Lower lobe of right lung (tissue), 2 donors: ENCODE data around the gene GARS1. TPM values are rescaled to one million over a fixed set of nuclear protein-coding genes. Genes with fewer than 3 reads are reported as not detected.
A peak's percentile ranks its signal among the peaks of the same experiment; 100 is the strongest.

Experiments
- ATAC-seq, 2 donors: fragments of 200-7000 bp; cut with Tn5 transposase; one replicate each; pipeline ENCODE4 v1.9.1; 2020 to 2022; ENCODE audit warnings: mild to moderate bottlenecking in 2 of 2, moderate library complexity in 2 of 2
- DNase-seq: peaks from one replicate; pipeline ENCODE4 v3.0.0-alpha.2; 2020
- H3K27ac ChIP-seq: fragments of 200-600 bp; one replicate; pipeline ENCODE4 v1.8.0; 2022
- H3K27me3 ChIP-seq: fragments of 200-600 bp; one replicate; pipeline ENCODE4 v1.8.0; 2022; ENCODE audit warnings: low read depth
- H3K36me3 ChIP-seq: fragments of 200-600 bp; one replicate; pipeline ENCODE4 v1.8.0; 2022; ENCODE audit warnings: mild to moderate bottlenecking
- H3K4me1 ChIP-seq: fragments of 200-600 bp; one replicate; pipeline ENCODE4 v1.8.0; 2022
- H3K4me3 ChIP-seq: fragments of 200-600 bp; one replicate; pipeline ENCODE4 v1.8.0; 2022; ENCODE audit warnings: mild to moderate bottlenecking
- H3K9me3 ChIP-seq: fragments of 200-600 bp; one replicate; pipeline ENCODE4 v1.8.0; 2022
- CTCF ChIP-seq: fragments of 200-600 bp; IDR thresholded peaks from one replicate; pipeline ENCODE4 v1.8.0; 2022; ENCODE audit warnings: antibody characterized with exemption, mild to moderate bottlenecking
- intact Hi-C: fragments of 100-400 bp; cut with DNase I; formaldehyde crosslinking; loops from one replicate; pipeline ENCODE4 v1.11.0; 2022
- total RNA-seq: library from RNA; stranded (reverse); fragmentation: NEBNext Ultra II Directional; extraction: Animal tissue kit (Norgen Biotek cat#: 25700); gene quantifications from one replicate; pipeline ENCODE4 v1.2.1, GENCODE V29; 2021
- donor health status: DM: no; HTN: yes; CAD: no; lungs with severe emphysema.

GARS1 gene
- total RNA-seq, 1 donor from 2014 or later = 67.7 TPM

DNA sequence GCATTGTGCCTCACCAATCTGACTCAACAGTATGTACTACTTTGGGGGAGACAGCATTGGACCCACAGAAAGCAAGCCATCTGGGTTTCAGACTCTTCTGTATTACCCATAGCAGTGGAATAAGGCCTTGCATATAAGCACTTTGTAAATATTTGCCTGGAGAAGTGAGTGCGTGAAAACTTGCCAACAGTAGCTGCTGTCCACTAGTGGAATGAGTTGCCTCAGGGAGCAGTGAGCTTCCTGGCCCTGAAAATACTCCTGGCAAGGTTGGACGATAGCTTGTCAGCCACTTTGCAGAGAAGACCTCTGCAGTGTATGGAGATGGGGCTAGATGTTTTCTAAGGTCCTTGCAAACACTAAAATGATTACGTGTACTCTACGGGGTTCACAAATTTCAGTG is 21.6 kb downstream of the GARS1 start:
- ATAC-seq (peak; percentile 61 to 88), DNase-seq (no peak)
- Histone ChIP-seq H3K27ac (no peak overlapping the region), H3K9me3 (no peaks in the 10 kb centered on the region), H3K27me3 (no peaks in the 10 kb centered on the region), H3K4me1 (no peaks in the 10 kb centered on the region), H3K4me3 (no peak overlapping the region), H3K36me3 (peaks cover 99% of the 10 kb centered on the region)
- intact Hi-C loops = no loop called here
- TF ChIP-seq CTCF = no peak

- TF ChIP-seq CTCF = no peak
- intact Hi-C loops = no loop called here
- no peaks in the 10 kb centered on the region for H3K9me3 ChIP-seq
- DNase-seq (no peak), ATAC-seq (peak in 1 of 2 donors; percentile 84)
- H3K27ac ChIP-seq = no peak overlapping the region
- no peak overlapping the region for H3K4me3 ChIP-seq
- H3K27me3 ChIP-seq = no peaks in the 10 kb centered on the region
- H3K4me1 ChIP-seq = no peaks in the 10 kb centered on the region
- peaks cover 99% of the 10 kb centered on the region for H3K36me3 ChIP-seq
Measured at GRCh38 chr7:30617359-30617758, 22.7 kb downstream of the GARS1 start.

- peaks cover 99% of the 10 kb centered on the region for H3K36me3 ChIP-seq
- TF ChIP-seq CTCF = no peak
Measured at GRCh38 chr7:30618080-30618676, 23.5 kb downstream of the GARS1 start.

GRCh38 chr7:30618961-30619360 is 24.3 kb downstream of the GARS1 start:
- DNase-seq = no peak
- H3K27me3 ChIP-seq = no peaks in the 10 kb centered on the region
- no peaks in the 10 kb centered on the region for H3K4me1 ChIP-seq
- no peak for ATAC-seq
- peaks cover 99% of the 10 kb centered on the region for H3K36me3 ChIP-seq
- H3K27ac ChIP-seq = no peak overlapping the region
- intact Hi-C loops = no loop called here
- no peak for TF ChIP-seq CTCF
- no peak overlapping the region for H3K4me3 ChIP-seq
- H3K9me3 ChIP-seq = no peaks in the 10 kb centered on the region

More at GRCh38 chr7:30618080-30618676, 23.5 kb downstream of the GARS1 start:
- no peaks in the 10 kb centered on the region for H3K27me3 ChIP-seq
- intact Hi-C loops = no loop called here
- ATAC-seq (no peak), DNase-seq (no peak)
- no peaks in the 10 kb centered on the region for H3K9me3 ChIP-seq
- H3K4me3 ChIP-seq = no peak overlapping the region
- no peaks in the 10 kb centered on the region for H3K4me1 ChIP-seq
- H3K27ac ChIP-seq = no peak overlapping the region

- ATAC-seq (no peak), DNase-seq (no peak)
- Histone ChIP-seq H3K36me3 (peaks cover 100% of the 10 kb centered on the region), H3K9me3 (no peaks in the 10 kb centered on the region), H3K4me3 (no peak overlapping the region), H3K27me3 (no peaks in the 10 kb centered on the region), H3K4me1 (no peaks in the 10 kb centered on the region), H3K27ac (no peak overlapping the region)
- no peak for TF ChIP-seq CTCF
- intact Hi-C loops = no loop called here
Measured at GRCh38 chr7:30625283-30625682, 30.6 kb downstream of the GARS1 start.

DNA sequence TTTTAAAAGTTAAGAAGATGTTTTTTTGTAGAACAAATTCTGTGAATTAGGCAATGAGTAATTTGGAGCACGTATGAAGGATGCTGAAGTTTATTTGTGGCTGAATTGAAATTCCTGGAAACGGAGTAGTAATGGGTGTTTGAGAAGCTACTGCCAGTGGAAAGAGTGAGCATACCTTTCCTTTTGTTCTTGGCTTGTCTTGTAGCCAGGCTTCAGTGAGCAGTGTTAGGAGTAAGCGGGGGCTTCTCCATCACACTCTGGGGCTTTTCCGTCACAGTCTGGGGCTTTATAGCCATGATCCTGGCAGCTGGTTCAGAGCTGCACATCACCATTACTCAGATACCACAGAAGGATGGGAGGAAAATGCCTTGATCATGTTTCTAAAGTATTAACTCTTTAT is 32.3 kb downstream of the GARS1 start:
- intact Hi-C loops = no loop called here
- Histone ChIP-seq H3K4me1 (no peaks in the 10 kb centered on the region), H3K27ac (no peak overlapping the region), H3K27me3 (no peaks in the 10 kb centered on the region), H3K4me3 (no peak overlapping the region), H3K36me3 (peaks cover 100% of the 10 kb centered on the region), H3K9me3 (no peaks in the 10 kb centered on the region)
- no peak for TF ChIP-seq CTCF
- ATAC-seq (no peak), DNase-seq (no peak)
